Measurements from ENCODE around the gene SIPA1L3.

The SIPA1L3 gene

DNA sequence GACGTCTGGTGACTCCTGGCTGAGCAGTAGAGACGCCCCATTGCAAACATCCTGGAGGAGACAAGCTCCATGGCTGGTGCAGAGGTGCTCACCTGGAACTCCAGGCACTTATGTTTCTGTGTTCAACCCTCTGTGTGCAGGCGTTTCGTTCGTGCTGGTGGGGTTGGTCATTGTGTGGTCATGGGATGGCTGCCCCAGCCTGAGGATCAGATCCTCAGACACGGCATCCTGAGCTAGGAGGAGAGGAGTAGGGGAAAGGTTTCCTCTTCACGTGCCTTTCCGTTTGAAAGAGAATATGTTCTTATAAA lies 87.8 kb downstream of the SIPA1L3 start:
- DNase-seq (ENCODE audit: low spot score): no peak
- ChIA-PET CTCF (interaction anchor here (0.6 to 1.0 kb wide), 2 partner anchors 63 to 92 kb away, joined by 5 read pairs; no protein-coding TSS in a partner anchor), POLR2A (ENCODE audit: low non-redundant PET) (interaction anchor here (0.8 kb wide), 1 partner anchor 10 kb away, joined by 3 read pairs; no protein-coding TSS in a partner anchor)
- peak overlapping the region; percentile 77 for H3K27ac ChIP-seq
- TF ChIP-seq CTCF (conservative IDR thresholded peaks at IDR 0.05; ENCODE audit: low read depth): no peak

DNA sequence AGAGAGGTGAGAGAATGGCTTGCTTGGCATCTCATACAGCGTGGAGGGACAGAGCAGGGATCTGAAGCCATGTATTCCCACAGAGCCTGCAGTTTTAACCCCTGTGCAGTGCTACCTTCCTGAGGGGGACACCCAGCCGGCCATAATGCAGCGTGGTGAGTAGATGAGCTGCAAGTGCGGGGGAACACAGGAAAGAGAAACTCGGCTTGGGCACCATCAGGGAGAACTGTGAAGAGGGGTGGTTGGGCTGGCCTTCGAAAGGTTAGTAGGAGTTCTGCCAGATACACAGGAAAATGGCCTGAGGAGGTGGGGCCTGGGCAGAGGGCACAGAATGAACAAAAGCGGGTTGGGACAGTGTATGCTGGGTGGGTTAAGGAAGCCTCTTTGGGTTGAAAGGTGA lies 88.3 kb downstream of the SIPA1L3 start:
- DNase-seq (ENCODE audit: low spot score): no peak
- POLR2A ChIA-PET (ENCODE audit: low non-redundant PET): interaction anchor here (0.8 kb wide), 1 partner anchor 9 kb away, joined by 3 read pairs; no protein-coding TSS in a partner anchor
- peak overlapping the region; percentile 77 for H3K27ac ChIP-seq
- CTCF ChIA-PET: interaction anchor here (0.6 kb wide), 1 partner anchor 64 kb away, joined by 5 read pairs; no protein-coding TSS in a partner anchor
- TF ChIP-seq CTCF (conservative IDR thresholded peaks at IDR 0.05; ENCODE audit: low read depth): no peak

DNA sequence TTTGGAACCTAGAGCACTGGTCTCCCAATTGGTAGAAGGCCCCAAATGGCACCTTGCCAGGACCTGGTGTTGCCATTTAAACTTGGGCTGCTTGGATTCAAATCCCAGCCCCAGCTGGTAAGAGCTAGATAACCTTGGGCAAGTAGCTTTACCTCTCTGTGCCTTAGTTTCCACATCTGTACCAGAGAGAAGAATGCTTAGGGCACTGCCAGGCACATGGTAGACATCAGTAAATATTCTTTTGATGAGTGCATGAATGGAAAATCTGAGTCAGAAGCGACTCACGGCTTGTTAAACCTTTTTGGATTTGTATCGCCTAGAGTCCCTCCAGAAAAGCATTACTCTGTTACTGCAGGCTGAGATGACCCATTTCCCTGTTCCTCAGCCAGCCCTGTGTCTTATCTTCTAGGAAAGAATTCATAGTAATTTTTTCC lies 90.9 kb downstream of the SIPA1L3 start:
- POLR2A ChIA-PET (ENCODE audit: low non-redundant PET): no interaction called here
- CTCF ChIA-PET: no interaction called here
- H3K27ac ChIP-seq: peak overlapping the region; percentile 94
- no peak for TF ChIP-seq CTCF (conservative IDR thresholded peaks at IDR 0.05; ENCODE audit: low read depth)
- peak; percentile 68 for DNase-seq (ENCODE audit: low spot score)

DNA sequence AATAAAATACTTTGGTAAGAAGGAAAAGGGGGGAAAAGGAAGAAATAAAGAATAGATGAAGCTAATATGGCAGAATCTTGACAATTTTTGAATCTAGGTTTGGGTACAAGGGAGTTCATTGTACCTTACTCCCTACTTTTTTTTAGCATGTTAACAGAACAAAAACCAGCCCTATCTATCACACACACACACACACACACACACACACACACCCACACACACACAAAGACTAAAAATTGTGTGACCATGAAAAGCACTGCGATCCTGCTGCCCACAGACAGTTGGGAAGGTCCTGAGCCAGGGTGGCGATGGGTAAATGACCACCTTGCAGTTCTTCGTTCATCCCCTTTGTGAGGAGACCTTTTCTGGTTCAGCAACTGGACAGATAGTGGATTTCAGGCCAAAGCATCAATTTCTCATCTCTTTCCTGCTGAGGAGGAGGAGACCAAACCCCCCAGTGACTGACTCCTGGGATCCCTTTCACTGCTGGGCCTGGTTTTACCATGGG lies 91.8 kb downstream of the SIPA1L3 start:
- ChIA-PET POLR2A (ENCODE audit: low non-redundant PET) (no interaction called here), CTCF (no interaction called here)
- TF ChIP-seq CTCF (conservative IDR thresholded peaks at IDR 0.05; ENCODE audit: low read depth): no peak
- no peak for DNase-seq (ENCODE audit: low spot score)
- peak overlapping the region; percentile 94 for H3K27ac ChIP-seq

DNA sequence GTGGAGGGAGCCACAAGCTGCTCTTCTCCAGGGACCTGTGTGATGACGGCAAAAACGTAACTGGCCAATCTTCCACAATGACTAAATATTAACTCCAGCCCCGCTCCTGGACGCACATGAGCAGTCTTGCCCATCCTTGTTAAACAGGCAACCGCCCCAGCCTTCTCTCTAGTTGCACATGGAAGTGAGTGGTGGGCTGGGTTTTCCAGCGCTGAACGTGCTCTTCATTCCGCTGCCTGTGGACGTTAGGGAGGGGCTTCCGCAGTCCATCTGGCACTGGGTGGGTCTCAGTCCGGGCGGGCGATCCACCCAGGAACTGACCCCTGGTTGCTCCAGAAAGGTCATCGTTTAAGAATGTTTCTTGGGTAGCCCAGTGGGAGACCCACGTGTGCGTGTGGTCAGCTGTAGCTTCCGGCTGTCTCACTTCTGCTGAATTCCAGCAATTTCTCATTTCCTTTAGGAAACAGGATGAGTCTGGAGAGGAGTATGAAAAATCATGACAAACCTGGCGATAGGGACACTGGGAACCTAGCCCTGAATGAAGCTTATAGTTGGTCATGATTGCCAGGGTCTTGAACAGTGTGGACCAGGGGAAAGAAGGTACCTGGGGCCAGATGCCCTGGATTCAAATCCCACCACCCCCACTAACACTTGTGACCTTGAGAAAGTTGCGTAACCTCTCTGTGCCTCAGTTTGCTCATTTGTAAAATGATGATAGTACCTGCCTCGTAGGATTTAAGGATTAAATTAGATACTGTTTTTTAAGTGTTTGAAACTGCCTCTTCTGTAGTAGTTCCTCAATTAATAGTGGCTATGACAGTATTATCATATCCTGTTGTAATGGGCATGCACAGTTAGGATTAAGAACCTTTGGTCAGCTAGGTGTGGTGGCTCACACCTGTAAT lies 92.6 kb downstream of the SIPA1L3 start:
- TF ChIP-seq CTCF (conservative IDR thresholded peaks at IDR 0.05; ENCODE audit: low read depth): no peak
- POLR2A ChIA-PET (ENCODE audit: low non-redundant PET): interaction anchor here (0.6 kb wide), 1 partner anchor 68 kb away, joined by 3 read pairs; no protein-coding TSS in a partner anchor
- CTCF ChIA-PET: no interaction called here
- peak; percentile 74 for DNase-seq (ENCODE audit: low spot score)
- H3K27ac ChIP-seq: peak overlapping the region; percentile 94

DNA sequence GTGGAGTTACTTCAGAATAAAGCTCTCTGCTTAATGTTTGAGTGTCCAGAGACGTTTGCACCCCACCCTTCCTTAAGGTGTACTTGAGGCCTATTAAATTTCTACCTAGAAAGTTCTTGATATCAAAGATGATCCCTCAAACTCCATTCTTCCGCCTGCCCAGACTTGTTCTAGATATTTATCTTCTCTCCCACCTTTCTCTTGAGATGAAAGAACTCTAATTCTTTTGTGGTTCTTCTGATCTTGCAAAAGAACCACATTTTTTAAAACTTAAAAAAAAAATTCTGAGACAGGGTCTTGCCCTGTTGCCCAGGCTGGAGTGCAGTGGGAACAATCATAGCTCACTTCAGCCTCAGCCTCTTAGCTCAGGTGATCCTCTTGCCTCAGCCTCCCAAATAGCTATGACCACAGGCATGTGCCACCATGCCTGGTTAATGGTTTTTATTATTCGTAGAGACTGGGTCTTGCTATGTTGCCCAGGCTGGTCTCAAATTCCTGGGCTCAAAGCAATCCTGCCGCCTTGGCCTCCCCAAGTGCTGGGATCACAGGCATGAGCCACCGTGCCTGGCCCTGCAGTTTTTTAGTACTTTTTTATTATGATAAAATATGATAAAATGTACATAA lies 94.3 kb downstream of the SIPA1L3 start:
- POLR2A ChIA-PET (ENCODE audit: low non-redundant PET): no interaction called here
- DNase-seq (ENCODE audit: low spot score): no peak
- H3K27ac ChIP-seq: peak overlapping the region; percentile 70
- CTCF ChIA-PET: interaction anchor here (0.8 kb wide), 1 partner anchor 99 kb away, joined by 4 read pairs; no protein-coding TSS in a partner anchor
- no peak for TF ChIP-seq CTCF (conservative IDR thresholded peaks at IDR 0.05; ENCODE audit: low read depth)

Data from RWPE1 (cell line).